CD4-positive, alpha-beta T cell treated with Interleukin-2 at 100 ng/mL for 4 hours (primary cell): Measurements from ENCODE around the gene TCN2.
"Not testable (repeated sequence)": the region's sequence is repeated elsewhere in the genome, so short reads cannot be mapped to it uniquely, and the experiment has no call there.

ENCODE experiments used
- DNase-seq: peaks from one replicate; pipeline ENCODE4 v3.0.0-alpha.2; 2020; ENCODE audit warnings: low spot score

TCN2 gene

DNA sequence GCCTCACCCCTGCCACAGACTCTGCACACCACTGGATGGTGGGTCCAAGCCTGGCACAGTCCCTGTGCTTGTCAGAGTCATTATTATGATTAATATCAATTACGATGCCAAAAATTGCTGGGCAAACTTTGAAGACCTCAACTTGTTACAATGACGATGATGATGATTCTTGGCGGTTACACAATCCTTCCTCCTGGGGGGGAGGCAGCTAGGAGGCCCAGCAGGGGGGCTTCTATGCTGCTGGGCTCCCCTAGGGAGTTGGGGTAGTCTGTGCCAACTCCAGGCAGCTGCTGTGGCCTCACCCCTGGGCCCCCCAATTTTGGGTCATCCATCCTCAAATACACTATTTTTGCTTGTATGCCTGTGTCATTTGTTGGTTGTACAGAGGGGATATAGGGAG, 40.6 kb downstream of the TCN2 start:
- DNase-seq = no peak

- no peak for DNase-seq
These were observed 41.9 kb downstream of the TCN2 start for GRCh38 chr22:30648825-30649224.

GRCh38 chr22:30649430-30650007, 42.5 kb downstream of the TCN2 start:
- peak; percentile 84 for DNase-seq

- no peak for DNase-seq
These were observed 43.6 kb downstream of the TCN2 start for GRCh38 chr22:30650508-30651116.

GRCh38 chr22:30652852-30653251, 45.9 kb downstream of the TCN2 start:
- no peak for DNase-seq

DNA sequence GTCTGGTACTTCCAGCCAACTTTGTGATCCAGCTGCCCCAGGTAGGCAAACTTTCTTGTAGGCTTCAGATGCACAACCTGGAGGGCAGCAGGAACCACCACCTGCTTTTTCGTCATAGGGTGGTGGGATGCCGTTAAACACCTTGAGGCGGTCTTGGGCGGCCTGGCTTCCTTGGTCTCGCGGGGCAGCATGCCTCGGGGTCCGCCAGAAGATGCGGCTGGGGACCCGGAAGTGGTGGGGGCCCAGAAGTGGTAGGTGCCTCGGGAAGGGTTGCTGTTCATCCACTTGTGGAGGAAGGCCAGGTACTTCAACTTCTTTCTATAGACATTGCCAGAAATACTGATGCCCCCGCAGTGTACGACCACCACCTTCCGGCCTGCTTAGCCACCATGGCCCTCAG, 47.4 kb downstream of the TCN2 start:
- no peak for DNase-seq

DNA sequence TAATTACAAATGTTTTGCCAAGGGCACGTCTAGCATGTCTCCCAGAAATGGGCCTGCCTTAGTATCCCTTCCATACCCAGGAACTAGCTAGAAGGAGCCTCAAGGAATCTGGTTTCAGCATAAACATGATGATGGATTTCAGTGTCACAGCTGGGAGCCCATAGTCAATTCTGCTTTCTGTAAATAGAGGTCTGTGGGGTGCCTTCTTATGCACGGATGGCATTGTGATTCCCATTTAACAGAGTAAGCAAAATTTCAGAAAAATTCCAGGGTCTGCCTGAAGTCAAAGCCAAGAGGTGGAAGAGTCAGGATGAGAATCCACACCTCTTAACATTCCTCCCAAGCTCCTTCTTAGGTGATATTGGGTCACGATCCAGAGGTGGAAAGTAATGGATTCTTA, 48.6 kb downstream of the TCN2 start:
- DNase-seq = no peak

GRCh38 chr22:30662040-30662439, 55.1 kb downstream of the TCN2 start:
- DNase-seq = no peak

- no peak for DNase-seq
These were observed 57.8 kb downstream of the TCN2 start for GRCh38 chr22:30664798-30665197.

- no peak for DNase-seq
These were observed 58.3 kb downstream of the TCN2 start for GRCh38 chr22:30665266-30665665.

- DNase-seq = no peak
These were observed 58.8 kb downstream of the TCN2 start for GRCh38 chr22:30665786-30666185.

GRCh38 chr22:30667107-30667493, 60.1 kb downstream of the TCN2 start:
- peak; percentile 17 for DNase-seq

DNA sequence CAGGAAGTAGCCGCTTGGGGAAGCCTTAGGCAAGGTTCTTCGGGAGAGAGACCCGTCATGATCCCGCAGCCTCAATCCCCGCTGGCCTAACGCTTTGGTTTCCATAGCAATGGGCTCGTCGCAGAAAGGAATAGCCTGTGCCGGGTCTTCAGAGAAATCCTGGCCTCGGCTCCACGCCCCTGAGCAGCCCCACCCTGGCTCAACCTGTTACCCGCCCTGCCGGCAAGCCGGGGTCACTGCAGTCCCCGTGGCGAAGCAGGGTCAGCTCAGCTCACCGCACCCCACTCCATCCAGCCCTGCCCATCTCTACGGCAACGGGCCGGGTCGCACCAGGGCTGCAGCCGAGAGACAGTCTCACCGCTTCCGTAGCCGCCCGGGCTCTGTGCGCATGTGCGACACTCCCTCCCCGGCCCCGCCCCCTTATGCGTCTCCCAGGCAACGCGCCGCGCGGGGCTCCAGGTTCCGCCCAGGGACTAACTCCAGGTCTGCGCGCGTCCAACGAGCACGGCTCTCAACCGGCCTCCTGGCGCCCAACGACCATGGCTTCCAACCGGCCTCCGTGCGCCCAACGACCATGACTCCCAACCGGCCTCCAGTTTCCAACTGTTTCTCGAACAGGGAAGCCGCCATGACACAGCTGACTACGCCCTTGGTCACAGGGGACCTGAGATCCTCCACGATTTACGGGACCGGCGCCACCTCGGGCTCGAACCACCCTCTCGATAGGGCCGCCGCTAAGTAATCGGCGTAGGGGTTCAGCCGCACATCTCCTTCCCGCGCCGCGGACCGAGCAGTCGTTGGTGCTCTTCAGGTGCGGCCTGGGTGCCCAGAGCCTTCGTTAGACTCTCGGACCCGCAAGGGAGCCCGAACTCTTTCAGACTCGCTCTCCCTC, 60.8 kb downstream of the TCN2 start, which contains the start of gene DUSP18:
Gene DUSP18, minus strand, starts transcription at position 382 of the 892 bp plus-strand sequence. CDS start 3,872 bp downstream, outside the sequence.
- peak; percentile 96 for DNase-seq

DNA sequence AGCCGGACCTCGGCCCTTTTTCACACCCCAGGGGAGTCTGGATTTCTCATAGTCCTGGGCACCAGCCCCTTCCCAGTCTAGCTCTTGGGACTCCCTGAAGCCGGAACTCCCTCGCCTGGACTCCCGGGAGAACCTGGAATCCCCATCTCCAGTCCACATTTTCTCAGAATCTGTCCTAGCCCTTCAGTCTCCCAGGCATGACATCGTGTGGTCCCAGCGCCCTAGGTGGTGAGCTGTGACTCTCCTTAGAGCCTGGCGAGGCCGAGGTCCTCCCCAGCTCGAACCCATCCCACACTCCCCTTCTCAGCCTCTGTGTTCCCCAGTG, 61.4 kb downstream of the TCN2 start:
- DNase-seq = no peak

DNA sequence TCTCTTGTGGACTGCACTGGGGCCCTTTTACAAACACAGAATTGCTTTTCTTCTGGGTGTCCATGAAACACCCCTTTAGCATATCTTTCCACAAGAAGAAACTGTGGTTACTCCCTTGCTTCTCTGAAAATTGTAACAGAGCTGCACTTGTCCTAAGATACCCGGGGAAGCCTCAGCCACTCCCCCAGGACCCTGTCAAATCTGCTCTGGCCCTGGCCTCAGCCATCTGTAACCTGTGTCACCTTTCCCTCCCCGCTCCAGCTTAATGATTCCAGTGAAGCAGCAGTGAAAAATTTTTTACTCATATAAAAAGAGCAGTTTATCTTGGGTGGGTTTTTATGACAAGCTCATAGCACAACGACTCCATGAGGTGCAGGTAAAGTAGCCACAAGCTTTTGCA, 64.1 kb downstream of the TCN2 start:
- DNase-seq = no peak

GRCh38 chr22:30673136-30673535, 66.2 kb downstream of the TCN2 start:
- no peak for DNase-seq

DNA sequence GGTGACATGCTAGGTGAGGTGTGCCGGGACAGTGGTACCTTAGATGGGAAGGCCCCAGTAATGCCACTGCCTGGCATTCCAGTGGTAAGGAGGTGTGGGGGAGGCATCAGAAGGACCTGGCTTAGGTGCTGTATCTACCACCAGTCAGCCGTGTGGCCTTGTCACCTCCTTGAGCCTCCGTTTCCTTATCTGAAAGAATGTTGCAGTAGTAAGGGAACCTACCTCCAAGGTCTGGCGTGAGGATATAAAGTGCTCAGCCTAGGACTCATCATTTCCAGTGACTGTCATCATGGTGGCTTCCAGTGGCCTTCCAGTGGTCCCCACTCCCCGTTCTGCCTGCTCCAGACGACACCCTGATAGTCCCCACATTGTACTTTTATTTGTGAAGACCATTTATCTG, 67.5 kb downstream of the TCN2 start:
- no peak for DNase-seq

GRCh38 chr22:30675436-30675835, 68.5 kb downstream of the TCN2 start:
- DNase-seq = no peak

GRCh38 chr22:30676565-30676964, 69.6 kb downstream of the TCN2 start:
- not testable (repeated sequence) for DNase-seq
